GM12872 (cell line): ENCODE measurements around the gene DNAJC17.

Experiments used
- TF ChIP-seq, protein P1 (sequence below): IDR thresholded peaks from 3 replicates; pipeline ENCODE4 v1.5.1; 2011; ENCODE audit warnings: low read depth, mild to moderate bottlenecking, low read length, moderate library complexity; ENCODE audit not compliant: insufficient read depth

Gene DNAJC17

DNA sequence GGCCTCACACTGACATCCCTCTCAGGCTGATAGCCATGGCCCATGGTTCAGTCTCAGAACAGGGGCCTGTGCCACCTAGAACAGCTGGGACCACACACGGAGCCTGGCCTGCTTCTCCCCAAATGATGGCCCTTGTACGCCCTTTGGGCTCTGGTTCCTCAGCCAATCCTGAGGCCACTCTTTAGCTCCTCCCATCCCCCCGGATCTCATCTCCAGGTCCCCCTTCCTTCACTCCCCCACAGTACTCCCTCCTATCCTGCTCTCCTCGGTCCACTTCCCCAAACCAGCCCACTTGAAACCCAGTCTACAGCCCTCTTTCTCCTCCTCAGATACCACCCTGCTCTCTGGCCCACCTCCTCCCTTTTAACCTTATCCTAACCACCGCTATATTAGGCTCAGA is 18.2 kb downstream of the DNAJC17 start:
- TF ChIP-seq, protein P1, sequence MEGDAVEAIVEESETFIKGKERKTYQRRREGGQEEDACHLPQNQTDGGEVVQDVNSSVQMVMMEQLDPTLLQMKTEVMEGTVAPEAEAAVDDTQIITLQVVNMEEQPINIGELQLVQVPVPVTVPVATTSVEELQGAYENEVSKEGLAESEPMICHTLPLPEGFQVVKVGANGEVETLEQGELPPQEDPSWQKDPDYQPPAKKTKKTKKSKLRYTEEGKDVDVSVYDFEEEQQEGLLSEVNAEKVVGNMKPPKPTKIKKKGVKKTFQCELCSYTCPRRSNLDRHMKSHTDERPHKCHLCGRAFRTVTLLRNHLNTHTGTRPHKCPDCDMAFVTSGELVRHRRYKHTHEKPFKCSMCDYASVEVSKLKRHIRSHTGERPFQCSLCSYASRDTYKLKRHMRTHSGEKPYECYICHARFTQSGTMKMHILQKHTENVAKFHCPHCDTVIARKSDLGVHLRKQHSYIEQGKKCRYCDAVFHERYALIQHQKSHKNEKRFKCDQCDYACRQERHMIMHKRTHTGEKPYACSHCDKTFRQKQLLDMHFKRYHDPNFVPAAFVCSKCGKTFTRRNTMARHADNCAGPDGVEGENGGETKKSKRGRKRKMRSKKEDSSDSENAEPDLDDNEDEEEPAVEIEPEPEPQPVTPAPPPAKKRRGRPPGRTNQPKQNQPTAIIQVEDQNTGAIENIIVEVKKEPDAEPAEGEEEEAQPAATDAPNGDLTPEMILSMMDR: no peak

DNA sequence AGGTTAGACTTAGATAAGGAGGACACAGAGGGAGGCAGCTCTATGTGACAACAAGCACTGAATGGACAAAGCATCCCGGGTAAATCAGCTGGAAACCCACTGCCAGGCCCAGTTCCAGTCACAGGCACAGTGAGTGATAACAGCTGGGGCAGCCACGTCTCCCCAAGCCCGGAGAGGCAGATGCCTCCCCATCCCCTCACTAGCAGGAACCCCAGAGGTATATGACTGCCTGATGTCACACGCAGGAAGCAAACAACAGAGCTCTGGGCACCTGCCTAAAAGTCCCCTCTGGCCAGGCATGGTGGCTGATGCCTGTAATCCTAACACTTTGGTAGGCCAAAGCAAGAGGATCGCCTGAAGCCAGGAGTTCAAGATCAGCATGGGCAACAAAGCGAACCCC is 19.3 kb downstream of the DNAJC17 start:
- TF ChIP-seq, protein P1: no peak

DNA sequence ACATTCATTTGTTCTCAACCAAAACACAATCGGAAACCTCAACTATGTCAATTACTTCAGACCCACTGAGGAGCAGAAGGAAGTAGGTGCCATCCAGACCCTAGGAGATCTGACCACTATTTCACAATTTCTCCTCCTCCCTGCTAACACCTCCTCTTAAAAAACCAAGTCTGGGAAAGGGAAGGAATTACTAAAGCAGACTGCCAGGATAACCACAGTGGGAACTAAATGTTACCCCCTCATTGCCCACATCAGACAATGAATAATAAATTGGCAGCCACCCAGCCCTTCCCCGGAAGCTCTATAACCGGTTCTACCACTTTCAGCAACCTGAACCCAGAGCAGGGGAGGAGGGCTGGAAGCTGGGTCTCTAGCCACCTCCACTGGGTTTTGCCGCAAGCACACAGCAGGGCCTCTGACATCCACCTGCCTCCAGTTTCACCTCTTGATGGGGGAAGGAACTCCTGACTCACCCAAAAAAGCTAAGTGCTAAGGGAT is 19.9 kb downstream of the DNAJC17 start:
- TF ChIP-seq, protein P1: no peak

DNA sequence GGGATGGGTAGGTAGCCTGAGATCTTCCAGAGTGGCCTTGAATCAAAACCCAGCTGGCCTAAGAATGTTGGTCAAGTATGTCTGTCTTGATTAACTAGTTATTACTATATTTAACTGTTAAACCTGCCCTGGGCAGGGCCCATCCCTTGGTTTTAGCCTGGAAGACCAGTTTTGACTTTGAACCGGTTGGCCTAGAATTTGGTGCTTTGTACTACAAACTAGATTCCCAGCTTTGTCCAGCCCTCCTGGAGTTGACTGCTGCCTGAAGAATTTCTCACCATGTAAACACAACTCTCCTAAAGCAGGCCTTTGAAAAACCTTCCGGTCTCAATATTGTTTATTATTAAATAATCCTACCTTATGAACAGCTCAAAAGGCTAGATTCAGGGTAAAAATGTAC is 21.5 kb downstream of the DNAJC17 start:
- TF ChIP-seq, protein P1: no peak

DNA sequence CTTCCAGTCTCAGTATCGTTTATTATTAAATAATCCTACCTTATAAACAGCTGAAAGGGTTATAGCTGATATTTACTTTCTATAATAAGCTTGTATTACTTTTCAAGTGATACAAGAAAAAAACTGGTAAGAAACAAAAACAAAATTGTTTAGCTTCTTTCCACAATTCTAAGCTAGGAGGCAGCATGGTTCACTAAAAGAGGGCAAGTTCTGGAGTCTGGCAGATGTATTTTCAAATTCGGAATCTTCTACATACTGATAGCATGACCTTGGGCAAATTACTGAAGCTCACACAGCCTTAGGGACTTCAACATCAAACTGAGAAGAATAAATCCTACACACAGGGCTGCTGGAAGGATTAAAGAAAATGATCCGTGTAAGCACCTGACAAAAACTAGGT is 22.1 kb downstream of the DNAJC17 start:
- TF ChIP-seq, protein P1: no peak

DNA sequence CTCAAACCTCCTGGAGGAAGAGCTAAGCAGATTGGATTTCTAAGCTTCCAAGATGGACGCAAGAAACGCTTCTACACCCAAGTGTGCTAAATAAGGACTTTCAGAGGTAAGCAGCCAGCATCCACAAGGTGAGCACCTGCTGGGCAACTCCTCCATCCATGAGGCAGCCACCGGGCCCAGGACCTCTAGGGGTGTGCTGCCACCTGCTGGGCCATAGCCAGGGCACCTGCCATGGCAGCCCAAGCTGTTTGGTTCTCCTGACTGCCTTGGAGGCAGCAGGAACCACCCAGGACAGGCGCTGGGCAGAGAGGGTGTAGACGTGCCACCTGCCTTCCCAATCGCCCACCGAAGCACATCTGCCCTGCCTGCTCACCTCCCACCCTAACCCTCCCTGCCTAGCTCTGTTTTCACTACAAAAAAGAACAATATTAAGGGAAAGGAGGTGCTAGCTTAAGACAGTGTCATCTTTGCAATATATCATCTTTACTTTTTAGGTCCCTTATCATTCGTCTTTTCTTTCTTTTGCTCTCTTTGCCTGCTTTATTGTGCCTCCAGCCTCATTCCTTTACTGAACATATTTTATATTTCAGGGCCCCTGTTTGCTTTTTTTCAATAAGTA is 24.6 kb downstream of the DNAJC17 start:
- TF ChIP-seq, protein P1: peak; percentile 96

DNA sequence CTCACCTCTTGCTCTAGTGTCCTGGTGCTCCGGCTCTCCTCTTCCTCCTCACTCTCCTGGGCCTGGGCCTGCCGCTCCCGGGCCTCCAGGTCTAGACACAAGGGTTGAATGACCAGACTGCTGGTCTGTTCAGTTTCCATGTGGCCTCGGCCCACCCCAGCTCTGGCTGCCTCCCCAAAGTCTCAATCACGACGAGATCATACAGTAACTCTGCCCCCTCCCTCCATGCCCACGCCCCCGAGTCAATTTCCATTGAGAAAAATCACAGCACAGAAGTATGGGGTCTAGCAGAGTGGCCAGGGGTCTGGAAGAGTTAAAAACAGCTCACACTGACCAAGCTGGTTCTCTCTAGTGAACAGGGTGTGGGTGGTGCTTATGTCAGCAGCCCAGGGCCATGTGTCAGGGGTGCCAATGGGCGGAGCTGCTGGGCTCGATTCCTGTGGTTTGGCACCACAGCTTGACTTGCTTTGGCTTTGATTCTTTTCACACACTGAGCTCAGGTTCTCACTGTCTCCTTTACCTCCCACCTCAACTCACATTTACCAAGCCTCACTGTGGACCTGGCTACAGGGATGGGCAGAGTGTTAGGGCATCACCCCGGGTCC is 30.6 kb downstream of the DNAJC17 start:
- TF ChIP-seq, protein P1: no peak
